ENCODE measurements around the gene LRFN4. TPM values are rescaled to one million over a fixed set of nuclear protein-coding genes. Genes with fewer than 3 reads are reported as not detected.

Gene LRFN4
- polyA plus RNA-seq, 3 donors = 11.7 to 13.3 (median 13.2) TPM

- DNase-seq (ENCODE audit: low read depth in 3 of 3, low spot score in 2 of 3) = no peak
Observed at GRCh38 chr11:66885950-66886440, 29.1 kb downstream of the LRFN4 start.

GRCh38 chr11:66886671-66887221 is 29.9 kb downstream of the LRFN4 start:
- no peak for DNase-seq (ENCODE audit: low read depth in 3 of 3, low spot score in 2 of 3)

DNA sequence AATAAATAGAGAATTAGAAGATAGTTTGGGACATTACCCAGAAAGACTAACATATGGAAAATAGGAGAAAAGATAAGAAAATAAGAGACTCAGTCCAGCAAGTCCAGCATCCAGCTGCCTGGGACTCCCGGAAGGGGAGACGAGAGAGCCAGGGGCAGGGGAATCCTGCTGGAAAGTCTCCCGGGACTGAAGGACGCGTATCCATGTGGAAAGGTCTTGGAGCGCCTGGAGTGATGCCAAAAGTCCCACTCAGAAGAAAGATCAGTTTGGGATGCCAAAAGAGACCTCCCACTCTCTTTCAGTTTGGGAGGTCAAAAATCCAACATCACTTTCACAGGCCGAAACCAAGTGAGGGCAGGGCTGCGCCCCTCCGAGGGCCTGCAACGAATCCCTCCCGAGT is 30.7 kb downstream of the LRFN4 start:
- DNase-seq (ENCODE audit: low read depth in 3 of 3, low spot score in 2 of 3) = no peak

DNA sequence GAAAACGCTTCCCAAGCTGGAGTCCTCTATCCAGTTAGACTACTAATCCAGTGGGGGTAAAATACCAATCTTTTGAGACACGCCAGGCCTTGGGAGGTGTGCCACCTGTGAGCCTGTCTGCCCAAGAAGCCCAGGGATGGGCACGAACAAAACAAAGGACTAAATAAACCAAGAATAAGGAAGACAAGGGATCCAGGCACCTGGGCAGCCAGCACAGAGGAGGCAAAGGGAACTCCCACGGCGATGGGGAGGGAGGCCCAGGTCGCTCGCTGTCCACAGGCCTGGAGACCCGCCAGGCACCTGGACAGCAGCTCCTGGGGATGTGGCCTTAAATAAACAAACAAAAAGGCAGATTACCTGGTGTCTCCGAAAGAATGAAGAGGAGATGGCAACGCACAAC is 31.4 kb downstream of the LRFN4 start:
- no peak for DNase-seq (ENCODE audit: low read depth in 3 of 3, low spot score in 2 of 3)

DNA sequence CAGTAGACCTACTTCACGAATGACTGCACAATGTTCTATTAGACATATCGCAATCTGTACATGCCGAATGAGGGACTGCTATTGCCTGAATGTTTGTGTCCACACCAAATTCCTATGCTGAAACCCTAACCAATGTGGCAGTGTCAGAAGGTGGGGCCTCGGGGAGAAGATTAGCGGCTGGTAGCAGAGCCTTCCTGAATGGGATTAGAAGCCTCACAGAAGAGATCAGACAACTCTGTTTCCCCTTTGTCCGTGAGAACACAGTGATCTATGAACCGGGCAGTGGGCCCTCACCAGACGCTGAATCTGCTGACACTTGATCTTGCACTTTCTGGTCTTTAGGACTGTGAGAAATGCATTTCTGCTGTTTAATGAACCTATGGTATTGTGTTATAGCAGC is 33.1 kb downstream of the LRFN4 start:
- DNase-seq (ENCODE audit: low read depth in 3 of 3, low spot score in 2 of 3) = no peak

- DNase-seq (ENCODE audit: low read depth in 3 of 3, low spot score in 2 of 3) = no peak
Observed at GRCh38 chr11:66891851-66892660, 35.2 kb downstream of the LRFN4 start.

- no peak for DNase-seq (ENCODE audit: low read depth in 3 of 3, low spot score in 2 of 3)
Observed at GRCh38 chr11:66892911-66893310, 36.0 kb downstream of the LRFN4 start.

- DNase-seq (ENCODE audit: low read depth in 3 of 3, low spot score in 2 of 3) = no peak
Observed at GRCh38 chr11:66894141-66894540, 37.3 kb downstream of the LRFN4 start.

DNA sequence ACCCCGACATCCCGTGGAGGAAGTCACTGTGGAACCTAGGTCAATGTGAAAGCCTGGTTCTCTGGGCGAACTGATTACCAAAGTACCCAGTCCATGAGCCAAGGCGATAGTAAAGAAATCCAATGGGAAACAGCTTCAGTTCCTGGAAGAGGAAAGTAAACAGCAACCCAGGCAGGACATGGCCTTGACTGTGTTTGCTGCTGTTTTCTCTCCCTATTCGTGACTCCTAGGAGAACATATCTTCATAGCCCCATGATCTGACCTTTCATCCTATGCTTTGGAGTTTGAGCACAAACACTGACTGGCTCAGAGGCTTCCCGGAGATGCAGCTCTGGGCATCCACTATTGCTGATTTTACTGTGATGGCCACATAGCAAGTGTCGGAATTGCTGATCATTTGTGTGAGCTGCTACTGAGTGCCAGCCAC is 45.1 kb downstream of the LRFN4 start:
- no peak for DNase-seq (ENCODE audit: low read depth in 3 of 3, low spot score in 2 of 3)

GRCh38 chr11:66902486-66903177 is 45.8 kb downstream of the LRFN4 start:
- no peak for DNase-seq (ENCODE audit: low read depth in 3 of 3, low spot score in 2 of 3)

- DNase-seq (ENCODE audit: low read depth in 3 of 3, low spot score in 2 of 3) = no peak
Observed at GRCh38 chr11:66904055-66904454, 47.2 kb downstream of the LRFN4 start.

DNA sequence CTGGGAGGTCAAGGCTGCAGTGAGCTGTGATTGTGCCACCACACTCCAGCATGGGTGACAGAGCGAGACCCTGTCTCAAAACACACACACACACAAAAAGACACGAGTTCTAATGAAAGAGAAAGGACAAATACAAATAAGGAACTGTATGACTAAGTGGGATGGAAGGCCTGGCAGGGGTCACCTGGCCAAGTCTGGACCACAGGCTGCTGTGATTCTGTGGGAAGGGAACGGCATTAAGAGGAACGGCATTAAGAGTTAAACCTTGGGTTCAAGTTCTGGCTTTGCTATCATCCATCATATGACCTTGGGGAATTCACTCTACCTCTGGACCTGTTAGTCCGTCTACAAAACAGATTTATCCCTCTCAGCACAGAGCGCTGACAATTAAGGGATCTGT is 47.7 kb downstream of the LRFN4 start:
- DNase-seq (ENCODE audit: low read depth in 3 of 3, low spot score in 2 of 3) = no peak

GRCh38 chr11:66904981-66905521 is 48.2 kb downstream of the LRFN4 start:
- DNase-seq (ENCODE audit: low read depth in 3 of 3, low spot score in 2 of 3) = no peak

GRCh38 chr11:66905631-66906030 is 48.8 kb downstream of the LRFN4 start:
- no peak for DNase-seq (ENCODE audit: low read depth in 3 of 3, low spot score in 2 of 3)

DNA sequence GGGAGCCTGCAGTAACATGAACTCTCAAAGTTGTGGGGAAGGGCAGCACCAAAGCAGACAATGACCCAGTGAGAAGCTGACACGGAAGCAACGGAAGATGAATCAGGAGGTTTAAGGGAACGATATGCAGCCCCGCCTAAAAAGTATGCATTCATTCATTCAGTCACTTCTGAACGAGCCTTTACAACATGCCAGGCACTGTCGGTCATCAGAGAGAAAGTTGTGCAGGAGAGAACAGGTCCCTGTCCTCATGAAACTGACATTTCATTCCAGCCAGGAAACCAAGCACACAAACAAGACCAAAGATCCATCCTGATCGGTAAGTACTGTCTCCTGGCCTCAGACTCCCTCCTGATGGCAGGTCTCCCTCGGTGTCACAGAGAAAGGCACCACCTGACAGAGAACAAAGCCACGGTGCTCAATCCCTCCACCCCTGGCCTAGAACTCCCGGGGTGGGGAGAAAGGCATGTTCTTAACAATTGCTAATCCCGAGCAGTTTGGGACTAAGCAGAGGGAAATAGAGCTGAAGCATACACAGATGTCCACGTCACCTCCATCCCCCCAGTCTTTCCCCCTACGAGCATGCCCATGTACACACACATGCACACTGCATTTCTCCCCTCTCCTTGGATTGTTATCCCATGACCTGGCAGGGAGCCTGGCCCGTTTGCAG is 49.3 kb downstream of the LRFN4 start:
- DNase-seq (ENCODE audit: low read depth in 3 of 3, low spot score in 2 of 3) = no peak

DNA sequence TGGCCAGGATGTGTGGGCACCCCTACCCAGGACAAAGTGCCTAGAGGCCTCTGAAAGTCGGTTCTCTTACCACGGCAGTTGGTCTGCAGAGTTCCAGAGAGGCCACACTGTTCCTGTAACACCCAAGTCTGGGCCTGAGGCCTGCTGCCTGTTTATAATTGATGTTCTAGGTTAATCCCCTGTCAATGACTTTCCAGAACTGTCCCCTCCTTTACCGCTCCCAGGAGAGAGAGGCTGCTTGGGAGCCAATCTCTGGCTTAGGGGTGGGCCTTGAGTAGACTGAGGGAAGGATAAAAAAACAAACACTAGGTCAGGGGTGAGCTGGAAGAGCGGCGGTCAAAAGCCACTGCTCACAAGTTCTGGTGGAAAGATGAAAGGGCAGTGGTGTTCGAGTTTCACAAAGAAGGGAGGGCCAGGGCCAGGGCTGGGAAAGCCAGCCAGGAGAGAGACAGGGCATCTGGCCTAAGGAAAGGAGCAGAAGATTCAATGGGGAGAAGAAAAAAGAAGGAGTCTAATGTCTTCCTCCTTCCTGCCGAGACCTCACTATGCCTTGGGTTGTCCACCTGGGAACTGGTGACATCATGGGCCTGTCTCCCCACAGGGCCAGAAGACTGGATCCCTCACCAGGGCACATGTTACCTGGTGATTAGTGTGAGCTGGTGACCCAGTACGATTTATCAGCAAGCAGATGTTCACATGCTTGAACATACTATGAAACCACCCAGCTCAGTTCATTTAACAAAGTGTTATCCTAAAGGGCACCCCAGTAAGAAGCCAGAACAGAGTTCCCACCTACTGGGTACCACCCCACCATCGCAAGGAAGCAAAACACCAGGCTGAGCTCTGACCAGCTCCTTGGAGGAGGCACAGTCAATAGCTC is 51.1 kb downstream of the LRFN4 start:
- no peak for DNase-seq (ENCODE audit: low read depth in 3 of 3, low spot score in 2 of 3)

- no peak for DNase-seq (ENCODE audit: low read depth in 3 of 3, low spot score in 2 of 3)
Observed at GRCh38 chr11:66909181-66909580, 52.3 kb downstream of the LRFN4 start.

DNA sequence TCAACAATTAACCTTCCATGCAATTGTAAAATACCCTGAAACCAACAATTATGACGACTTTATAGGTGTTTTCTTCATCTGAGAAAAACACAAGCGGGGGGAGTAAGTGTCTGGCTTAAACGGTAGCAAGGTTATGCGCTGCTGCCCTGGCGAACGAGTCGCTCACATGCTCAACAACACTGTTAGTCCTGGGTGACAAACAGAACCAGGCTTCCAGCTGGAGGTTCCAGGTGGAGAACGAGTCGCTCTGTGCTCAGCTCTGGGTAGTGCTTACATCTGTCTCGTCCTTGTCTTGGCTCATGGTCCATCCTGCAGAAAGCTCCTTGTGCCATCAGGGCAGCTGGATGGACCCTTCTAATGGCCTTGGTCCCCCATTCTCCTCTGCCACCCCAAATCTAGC is 53.2 kb downstream of the LRFN4 start:
- DNase-seq (ENCODE audit: low read depth in 3 of 3, low spot score in 2 of 3) = no peak

All from right renal cortex interstitium (tissue), 3 donors.